ENCODE results near the gene ARHGAP9. TPM values are rescaled to one million over a fixed set of nuclear protein-coding genes. Genes with fewer than 3 reads are reported as not detected.

Gene ARHGAP9
- total RNA-seq, 1 experiment from 2014 or later = 0.92 TPM

GRCh38 chr12:57519796-57520052, 40.1 kb upstream of the ARHGAP9 start:
- DNase-seq (ENCODE audit: low read depth, low spot score) (no peak), ATAC-seq (no peak)
- in situ Hi-C loops (cut with HindIII; ENCODE audit: low pct_unique_long_range_greater_than_20kb, low sequenced_read_pairs) = no loop called here
- ChIA-PET POLR2A (no interaction called here), CTCF (no interaction called here)
- no peak for TF ChIP-seq SIN3A (IDR thresholded peaks at IDR 0.05; ENCODE audit: borderline replicate concordance, insufficient read depth, low read depth, low read length)
- no peak for TF ChIP-seq REST (IDR thresholded peaks at IDR 0.05; ENCODE audit: insufficient read depth in 1 of 2, low read depth in 2 of 2, low read length in 1 of 2)
- no peak for TF ChIP-seq POLR2AphosphoS5 (IDR thresholded peaks at IDR 0.05; ENCODE audit: low read depth, low read length)
- no peak for TF ChIP-seq CTCF (IDR thresholded peaks at IDR 0.05)
- TF ChIP-seq TCF7L2 (IDR thresholded peaks at IDR 0.05; ENCODE audit: low read depth, low read length) = no peak
- H3K27me3 ChIP-seq (ENCODE audit: control insufficient read depth, insufficient read depth, low read length) = no peaks in the 10 kb centered on the region
- BruUV-seq (replicated peaks) = no TSS peak
- H3K4me1 ChIP-seq (ENCODE audit: control insufficient read depth, insufficient read depth, low read length) = peaks cover 57% of the 10 kb centered on the region
- peak overlapping the region; percentile 88 to 98 for H3K4me3 ChIP-seq (ENCODE audit: low read depth in 2 of 2, low read length in 2 of 2)
- intact Hi-C loops (cut with micrococcal nuclease; ENCODE audit: unreplicated experiment) = no loop called here
- H3K27ac ChIP-seq (ENCODE audit: low read length) = peak overlapping the region; percentile 96
- peaks cover 19% of the 10 kb centered on the region for H3K36me3 ChIP-seq (ENCODE audit: control insufficient read depth, insufficient read depth, low read length)
- no peaks in the 10 kb centered on the region for H3K9me3 ChIP-seq (ENCODE audit: control insufficient read depth, insufficient read depth, low read depth, low read length)

- TF ChIP-seq CTCF (IDR thresholded peaks at IDR 0.05) (no peak), TCF7L2 (IDR thresholded peaks at IDR 0.05; ENCODE audit: low read depth, low read length) (no peak), SIN3A (IDR thresholded peaks at IDR 0.05; ENCODE audit: borderline replicate concordance, insufficient read depth, low read depth, low read length) (no peak), POLR2AphosphoS5 (IDR thresholded peaks at IDR 0.05; ENCODE audit: low read depth, low read length) (no peak), REST (IDR thresholded peaks at IDR 0.05; ENCODE audit: insufficient read depth in 1 of 2, low read depth in 2 of 2, low read length in 1 of 2) (no peak)
- peak overlapping the region; percentile 88 to 98 for H3K4me3 ChIP-seq (ENCODE audit: low read depth in 2 of 2, low read length in 2 of 2)
- peaks cover 55% of the 10 kb centered on the region for H3K4me1 ChIP-seq (ENCODE audit: control insufficient read depth, insufficient read depth, low read length)
- ChIA-PET POLR2A (no interaction called here), CTCF (no interaction called here)
- BruUV-seq (replicated peaks) = no TSS peak
- H3K27ac ChIP-seq (ENCODE audit: low read length) = peak overlapping the region; percentile 96
- peaks cover 19% of the 10 kb centered on the region for H3K36me3 ChIP-seq (ENCODE audit: control insufficient read depth, insufficient read depth, low read length)
- ATAC-seq (no peak), DNase-seq (ENCODE audit: low read depth, low spot score) (no peak)
- H3K27me3 ChIP-seq (ENCODE audit: control insufficient read depth, insufficient read depth, low read length) = no peaks in the 10 kb centered on the region
- intact Hi-C loops (cut with micrococcal nuclease; ENCODE audit: unreplicated experiment) (no loop called here), in situ Hi-C loops (cut with HindIII; ENCODE audit: low pct_unique_long_range_greater_than_20kb, low sequenced_read_pairs) (no loop called here)
- no peaks in the 10 kb centered on the region for H3K9me3 ChIP-seq (ENCODE audit: control insufficient read depth, insufficient read depth, low read depth, low read length)
Observed at GRCh38 chr12:57518920-57519795, 39.5 kb upstream of the ARHGAP9 start.
